Subcutaneous abdominal adipose tissue (tissue), 5 donors: ENCODE data around the gene CRYBB2.
"Not testable (repeated sequence)": the region's sequence is repeated elsewhere in the genome, so short reads cannot be mapped to it uniquely, and the experiment has no call there.

Experiments used
- H3K27ac ChIP-seq: one replicate; pipeline ENCODE4 v1.7.0; 2013; ENCODE audit warnings: low read depth, mild to moderate bottlenecking, inconsistent platforms, low read length, moderate library complexity
- H3K27me3 ChIP-seq, 5 donors: one replicate each; pipeline ENCODE4 v1.7.0; 2013; ENCODE audit warnings: low read length in 5 of 5, inconsistent platforms in 1 of 5; ENCODE audit not compliant: control insufficient read depth in 5 of 5, insufficient read depth in 4 of 5
- H3K36me3 ChIP-seq, 5 donors: one replicate each; pipeline ENCODE4 v1.7.0; 2013; ENCODE audit warnings: low read length in 5 of 5; ENCODE audit not compliant: control insufficient read depth in 5 of 5, insufficient read depth in 5 of 5
- H3K4me1 ChIP-seq, 5 donors: one replicate each; pipeline ENCODE4 v1.7.0; 2013; ENCODE audit warnings: low read length in 5 of 5, mild to moderate bottlenecking in 3 of 5, moderate library complexity in 1 of 5; ENCODE audit not compliant: control insufficient read depth in 5 of 5, insufficient read depth in 5 of 5
- H3K4me3 ChIP-seq, 5 donors: one replicate each; pipeline ENCODE4 v1.7.0; 2013; ENCODE audit warnings: low read length in 5 of 5, low read depth in 1 of 5
- H3K9ac ChIP-seq, 5 donors: one replicate each; pipeline ENCODE4 v1.7.0; 2013; ENCODE audit warnings: low read length in 5 of 5, mild to moderate bottlenecking in 4 of 5, moderate library complexity in 3 of 5
- H3K9me3 ChIP-seq, 5 donors: one replicate each; pipeline ENCODE4 v1.7.0; 2013; ENCODE audit warnings: low read length in 5 of 5; ENCODE audit not compliant: control insufficient read depth in 5 of 5
- donor health status: healthy.
- donor health status: healthy.
- donor health status: healthy.
- donor health status: healthy.
- donor health status: healthy.

Gene CRYBB2

DNA sequence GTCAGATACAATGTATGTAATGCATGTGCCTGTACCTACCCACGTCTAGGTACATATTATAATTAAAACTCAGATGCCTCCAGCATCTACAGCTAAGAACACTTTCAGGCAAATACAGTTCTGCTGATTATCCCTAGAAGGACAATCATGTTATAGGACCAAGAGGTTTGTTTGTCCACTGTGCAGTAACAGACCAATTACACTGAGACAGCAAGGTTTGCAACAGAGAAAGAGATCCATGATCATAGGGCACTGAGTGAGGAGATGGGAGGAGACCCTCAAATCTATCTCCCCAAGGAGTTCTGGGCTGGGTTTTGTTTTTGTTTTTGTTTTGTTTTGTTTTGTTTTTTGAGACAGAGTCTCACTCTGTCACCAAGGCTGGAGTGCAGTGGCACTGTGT is 49.5 kb downstream of the CRYBB2 start:
- H3K27ac ChIP-seq, H3K4me1 ChIP-seq, H3K9ac ChIP-seq, H3K27me3 ChIP-seq, H3K4me3 ChIP-seq, H3K36me3 ChIP-seq: not testable (repeated sequence)
- peaks cover 4 to 20% (median 8%) of the 10 kb centered on the region in 5 donors for H3K9me3 ChIP-seq

DNA sequence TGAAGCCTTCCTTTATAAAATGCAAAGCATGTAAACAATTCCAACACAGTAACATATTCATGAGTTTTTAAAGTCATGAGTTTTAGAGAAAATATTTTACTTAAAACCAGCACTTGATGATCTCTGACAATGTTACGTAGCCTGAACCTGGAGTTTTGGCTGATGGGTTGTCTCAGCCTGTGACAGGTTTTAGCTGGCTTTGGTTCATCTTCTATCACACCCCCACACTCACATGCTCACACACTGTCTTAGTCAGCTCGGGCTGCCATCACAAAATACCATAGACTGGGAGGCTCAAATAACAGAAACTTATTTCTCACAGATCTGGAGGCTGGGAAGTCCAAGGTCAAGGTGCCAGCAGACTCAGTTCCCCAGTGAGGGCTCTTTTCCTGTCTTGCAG is 50.6 kb downstream of the CRYBB2 start:
- H3K9me3 ChIP-seq, result peaks cover 4 to 13% (median 8%) of the 10 kb centered on the region in 5 donors
- not testable (repeated sequence) for H3K27ac ChIP-seq, H3K4me1 ChIP-seq, H3K9ac ChIP-seq, H3K27me3 ChIP-seq, H3K4me3 ChIP-seq, H3K36me3 ChIP-seq

DNA sequence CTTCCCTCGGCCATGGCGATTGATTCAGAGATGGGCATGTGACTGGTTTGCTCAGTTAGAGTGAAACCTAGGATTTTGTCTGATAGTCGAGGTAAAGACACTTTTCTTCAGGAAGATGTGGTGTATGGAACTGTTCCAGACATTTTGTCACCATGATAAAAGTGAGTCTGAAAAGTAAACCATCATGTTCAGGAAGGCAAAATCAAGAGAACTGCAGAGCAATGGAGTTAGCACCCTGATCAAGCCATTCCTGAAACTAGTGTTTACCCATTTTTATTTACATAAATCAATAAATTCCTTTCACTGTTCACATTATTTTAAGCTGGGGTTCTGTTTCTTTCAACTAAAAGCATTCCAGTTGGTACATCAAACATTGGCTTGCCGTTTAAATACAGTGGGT is 53.8 kb downstream of the CRYBB2 start:
- not testable (repeated sequence) for H3K27ac ChIP-seq, H3K36me3 ChIP-seq, H3K27me3 ChIP-seq, H3K9me3 ChIP-seq, H3K4me3 ChIP-seq, H3K4me1 ChIP-seq, H3K9ac ChIP-seq

DNA sequence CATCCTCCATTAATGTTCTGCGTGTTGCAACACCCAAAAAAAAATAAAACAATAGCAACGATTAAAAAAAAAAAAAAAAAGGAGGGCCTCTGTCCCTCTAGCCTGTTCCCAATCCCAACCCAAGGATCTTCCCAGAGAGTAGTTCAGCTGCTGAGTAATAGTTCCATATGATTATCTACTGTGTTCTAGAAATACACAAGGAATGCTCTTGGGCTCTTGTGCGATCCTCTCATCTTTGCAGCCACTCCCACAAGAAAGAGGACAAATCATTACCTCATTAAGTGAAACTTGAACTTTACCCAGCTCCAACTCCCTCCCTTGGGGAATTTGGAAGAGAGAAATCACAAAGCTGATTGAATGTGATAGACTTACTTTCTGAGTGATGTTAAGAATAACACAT is 54.5 kb downstream of the CRYBB2 start:
- not testable (repeated sequence) for H3K27me3 ChIP-seq

DNA sequence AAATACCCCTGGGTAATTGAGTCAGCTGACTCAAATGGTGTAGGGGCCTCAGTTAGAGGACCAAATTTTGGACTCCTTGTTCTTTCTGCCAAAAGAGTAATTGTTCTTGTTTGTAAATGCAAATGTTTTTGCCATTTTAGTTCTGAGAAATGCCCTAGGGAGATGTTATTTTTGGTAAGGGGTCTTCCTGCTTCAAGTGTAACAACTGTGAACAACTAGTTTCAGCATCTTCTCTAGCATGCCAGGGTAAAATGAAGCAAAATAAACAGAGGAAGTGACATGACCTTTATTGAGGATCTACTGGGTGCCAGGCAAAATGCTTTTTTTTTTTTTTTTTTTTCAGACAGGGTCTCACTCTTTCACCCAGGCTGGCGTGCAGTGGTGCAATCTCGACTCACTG is 60.7 kb downstream of the CRYBB2 start:
- not testable (repeated sequence) for H3K9me3 ChIP-seq, H3K27ac ChIP-seq, H3K9ac ChIP-seq, H3K4me1 ChIP-seq, H3K36me3 ChIP-seq, H3K4me3 ChIP-seq
- peaks cover 17 to 42% (median 26%) of the 10 kb centered on the region in 5 donors for H3K27me3 ChIP-seq

More for the DNA sequence above, 54.5 kb downstream of the CRYBB2 start:
- not testable (repeated sequence) for H3K9ac ChIP-seq, H3K4me1 ChIP-seq, H3K4me3 ChIP-seq, H3K27ac ChIP-seq, H3K36me3 ChIP-seq, H3K9me3 ChIP-seq
